ENCODE results near the gene ANKRD31.

Gene ANKRD31

DNA sequence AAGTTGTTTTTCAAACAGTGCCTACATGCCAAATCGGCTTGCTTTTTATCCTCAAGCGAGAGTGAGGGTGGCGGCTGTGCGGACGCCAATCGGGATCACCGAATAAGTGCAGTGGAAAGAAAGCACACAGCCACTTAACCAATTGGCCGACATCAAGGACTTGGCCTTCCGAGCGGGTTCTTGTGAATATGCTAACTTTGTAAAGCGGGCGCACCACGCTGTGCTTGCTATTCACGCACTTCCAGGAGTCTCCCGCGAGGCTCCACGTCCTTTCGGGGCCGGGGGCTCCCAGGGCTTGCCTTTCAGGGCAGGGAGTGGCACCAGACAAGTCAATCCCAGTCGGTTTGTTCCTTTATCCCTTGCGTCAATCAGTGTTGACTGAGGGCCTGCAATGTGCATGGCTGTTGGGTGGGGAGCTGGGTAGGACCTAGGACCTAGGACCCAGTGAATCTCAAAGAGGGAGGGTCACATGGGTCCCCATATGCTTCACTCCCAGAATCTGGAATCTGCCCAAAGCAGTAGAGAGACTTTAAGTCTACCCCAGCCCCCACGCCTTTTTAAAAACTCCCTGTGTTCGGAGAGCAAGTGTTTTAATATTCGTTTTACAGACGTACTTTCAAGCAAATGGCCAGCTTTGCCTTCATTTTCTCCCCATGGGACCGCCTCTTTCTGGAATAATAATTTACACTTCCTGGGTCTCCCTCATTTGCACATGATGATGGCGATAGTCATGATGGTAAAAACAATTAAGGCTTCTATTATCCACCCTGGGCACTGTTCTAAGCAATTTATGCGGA lies 182.3 kb downstream of the ANKRD31 start:
- DNase-seq: no peak

DNA sequence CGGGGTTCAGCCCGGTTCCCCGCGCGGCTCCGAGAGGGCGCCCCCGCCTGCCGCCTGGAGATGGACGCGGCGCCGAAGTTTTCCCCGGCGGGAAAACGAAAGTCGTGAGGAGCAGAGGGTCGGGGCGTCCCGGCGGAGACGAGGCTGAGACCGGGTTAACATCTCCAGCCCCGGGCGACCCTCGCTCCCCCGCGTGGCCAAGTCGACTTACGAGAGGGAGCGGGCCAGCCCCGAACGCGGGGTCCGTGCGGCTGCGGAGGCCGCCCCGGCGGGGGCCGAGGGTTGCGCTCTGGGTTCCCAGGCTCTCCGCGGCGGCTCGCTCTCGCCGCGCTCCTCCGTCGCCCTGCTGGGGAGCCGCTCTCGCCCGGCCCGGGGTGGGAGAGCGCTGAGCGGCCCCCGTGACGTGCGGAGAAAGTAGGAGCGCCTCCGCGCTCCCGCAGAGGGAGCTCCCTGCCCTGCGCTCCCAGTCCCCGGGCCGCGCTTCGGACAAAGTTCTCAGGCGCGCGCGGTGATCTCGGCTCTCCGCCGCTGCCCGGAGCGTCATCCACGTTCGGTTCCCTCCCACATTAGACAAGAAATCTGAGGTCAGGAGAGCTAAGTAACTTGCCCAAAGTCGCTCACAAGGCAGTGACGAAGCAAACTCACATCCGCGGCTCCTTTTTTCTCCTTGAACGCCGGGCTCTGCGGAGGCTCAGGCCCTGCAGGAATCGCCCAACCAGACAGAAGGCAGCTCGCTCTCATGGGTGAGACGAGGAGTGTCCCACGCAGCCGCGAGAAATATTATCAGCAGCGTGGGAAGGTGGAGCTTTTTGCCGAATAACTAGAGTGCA lies 183.2 kb downstream of the ANKRD31 start:
- peak; percentile 82 for DNase-seq

DNA sequence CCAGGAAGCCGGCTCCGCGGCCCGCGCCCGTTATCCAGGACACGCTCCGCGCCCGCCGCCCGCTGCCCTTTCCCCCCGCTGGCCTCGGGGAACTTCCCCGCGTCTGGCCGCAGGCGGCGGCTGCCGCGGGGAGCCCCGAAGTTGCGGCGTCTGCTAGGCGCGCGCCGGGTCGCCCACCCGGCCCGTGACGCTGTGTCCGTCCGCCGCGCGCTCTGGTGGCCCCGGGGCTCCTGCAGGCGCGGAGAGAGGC lies 183.7 kb downstream of the ANKRD31 start:
- DNase-seq: no peak

DNA sequence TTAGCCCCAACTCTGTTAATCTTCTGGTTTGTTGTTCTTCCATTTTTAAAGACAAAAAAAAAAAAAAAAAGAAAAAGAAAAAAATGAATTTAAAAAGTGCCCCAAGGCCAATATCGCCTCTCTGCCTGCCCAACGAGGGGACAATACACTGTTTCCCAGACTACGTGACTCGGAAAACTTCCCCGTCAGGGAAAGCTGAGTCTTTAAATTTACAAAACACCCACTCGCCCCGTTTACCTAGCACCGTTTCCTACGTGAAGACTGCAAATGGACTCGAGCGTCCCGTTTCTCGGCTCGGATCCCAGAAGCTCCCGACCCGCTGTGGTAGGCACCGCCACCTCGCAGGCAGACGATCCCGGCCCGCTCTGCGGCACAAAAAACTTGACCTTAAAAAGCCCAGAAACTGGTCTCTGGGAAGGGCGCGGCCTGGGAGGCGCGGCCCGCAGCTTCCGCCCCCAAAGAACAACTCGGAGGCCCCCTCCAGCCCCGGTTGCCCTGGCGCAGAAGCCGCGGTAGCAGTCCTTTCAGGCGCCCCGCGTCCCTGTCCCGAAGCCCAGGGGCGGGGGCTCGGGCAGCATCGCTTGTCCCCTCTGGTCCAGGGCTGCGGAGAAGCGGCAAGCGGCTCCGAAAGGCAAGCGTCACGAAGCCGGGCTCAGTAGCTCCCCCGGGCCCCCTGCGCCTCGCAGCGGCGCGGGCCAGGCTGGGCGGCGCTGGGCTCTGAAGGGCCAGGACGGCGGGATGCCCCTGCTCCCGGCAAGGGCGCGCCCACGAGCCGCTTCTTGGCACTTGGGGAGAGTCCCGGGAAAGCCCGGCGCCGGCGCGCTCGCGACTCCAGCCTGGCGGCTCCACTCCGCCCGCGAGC lies 184.3 kb downstream of the ANKRD31 start, which contains the start of gene GCNT4:
GCNT4 (minus strand) TSS at position 367 of the 862 bp plus-strand sequence. CDS start 22,521 bp downstream, outside the sequence.
- DNase-seq: peak; percentile 80

DNA sequence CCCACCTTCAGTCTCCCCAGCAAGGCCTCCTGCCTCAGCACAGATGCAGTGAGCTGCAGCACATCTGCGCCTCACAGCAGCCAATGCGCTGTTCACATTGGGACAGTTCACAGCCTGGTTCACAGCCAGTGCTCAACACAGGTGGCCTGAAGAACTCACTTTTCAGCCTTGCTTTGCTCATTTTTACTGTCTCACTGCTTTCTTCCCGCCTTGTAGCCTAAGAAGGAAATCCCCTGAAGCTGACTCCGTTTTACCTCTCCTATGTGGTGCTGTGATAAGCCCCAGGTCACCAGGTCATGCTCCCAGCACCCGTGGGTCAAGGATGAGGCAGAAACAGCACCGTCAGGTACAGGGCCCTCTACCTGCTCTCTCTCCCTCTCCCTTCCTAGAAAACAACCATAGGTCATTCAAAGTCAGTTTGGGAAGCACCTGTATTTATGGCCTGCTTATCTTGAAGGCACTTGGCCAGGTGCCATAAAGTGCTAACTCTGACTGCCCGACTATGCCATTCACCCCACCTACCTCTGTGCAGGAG lies 185.4 kb downstream of the ANKRD31 start:
- peak; percentile 70 for DNase-seq

DNA sequence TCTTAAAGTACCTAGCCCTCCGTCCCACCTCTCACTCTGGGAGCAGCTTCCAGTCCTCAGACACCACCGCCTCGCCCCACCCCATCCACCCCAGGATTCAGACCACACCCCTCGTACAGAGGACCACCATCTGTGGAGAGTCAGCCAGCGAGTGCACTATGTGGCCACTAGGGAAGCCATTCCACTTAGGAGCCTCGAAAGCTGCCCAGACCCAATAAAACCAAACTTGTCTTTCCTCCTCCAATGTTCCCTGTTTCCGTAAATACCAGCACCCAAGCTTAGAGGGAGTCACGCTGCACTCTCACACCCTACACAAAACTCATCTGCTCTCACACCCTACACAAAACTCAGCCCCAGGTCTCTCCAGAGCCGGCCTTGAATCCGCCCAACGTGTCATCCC lies 186.3 kb downstream of the ANKRD31 start:
- no peak for DNase-seq

DNA sequence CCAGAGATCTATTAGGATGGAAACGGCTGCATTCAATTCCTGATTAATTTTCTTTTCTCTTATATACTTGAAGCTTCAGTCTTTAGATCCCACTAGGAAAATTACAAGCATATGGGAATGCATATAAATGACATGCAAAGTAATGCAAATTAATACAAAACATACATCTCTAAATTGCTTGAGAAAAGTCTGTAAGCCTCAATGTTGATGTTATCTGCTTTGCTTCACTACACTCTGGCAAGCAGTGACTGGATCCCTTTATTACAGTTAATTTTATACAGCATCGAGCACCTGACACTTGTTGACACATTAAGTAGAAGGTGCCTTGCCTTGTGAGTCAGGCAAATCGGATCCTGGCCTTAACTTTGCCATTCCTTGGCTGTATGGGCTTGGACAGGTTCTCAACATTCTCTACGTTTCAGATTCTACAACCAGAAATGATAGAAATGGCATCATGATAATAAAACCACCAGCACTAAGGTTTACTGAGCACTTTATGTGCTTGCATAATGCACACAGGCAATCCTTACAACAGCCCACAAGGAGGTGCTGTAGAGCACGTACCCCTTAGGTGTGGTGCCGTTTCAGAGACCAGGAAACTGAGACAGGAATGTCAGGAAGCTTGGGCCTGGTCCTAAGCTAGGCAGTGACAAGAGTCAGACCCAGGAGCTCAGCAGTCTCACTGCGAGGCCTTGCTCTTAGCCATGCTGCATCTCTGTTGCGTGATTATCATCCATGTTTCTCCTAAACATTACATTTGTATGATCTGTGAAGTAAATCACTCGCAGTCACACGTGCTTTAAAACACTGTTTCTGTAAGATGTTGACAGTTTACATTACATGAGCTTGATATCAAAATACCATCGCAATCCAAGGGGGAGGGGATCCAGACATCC lies 187.0 kb downstream of the ANKRD31 start:
- DNase-seq: peak; percentile 86

DNA sequence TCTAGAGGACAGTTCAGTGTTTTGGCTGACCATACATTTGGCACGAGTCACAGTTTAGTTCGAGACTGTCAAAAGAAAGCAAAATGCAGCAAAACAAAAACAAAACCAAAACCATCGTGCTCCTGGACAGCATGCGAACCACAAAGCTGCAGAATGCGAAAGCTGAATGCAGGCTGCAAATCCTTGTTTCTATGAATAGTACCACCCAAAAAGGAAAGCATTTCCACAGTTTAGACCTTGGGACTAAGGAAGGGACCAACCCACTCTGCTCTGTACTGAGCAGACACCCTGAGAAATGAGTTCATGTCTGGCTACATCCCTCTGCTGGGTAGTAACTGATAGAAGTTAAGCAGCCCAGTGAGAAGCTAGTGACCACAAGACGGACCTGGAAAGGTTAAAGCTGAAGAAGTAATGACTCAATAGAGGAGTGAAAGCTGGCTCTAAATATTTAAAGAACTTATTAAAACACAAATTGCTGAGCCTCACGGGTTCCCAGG lies 188.2 kb downstream of the ANKRD31 start:
- DNase-seq: no peak

DNA sequence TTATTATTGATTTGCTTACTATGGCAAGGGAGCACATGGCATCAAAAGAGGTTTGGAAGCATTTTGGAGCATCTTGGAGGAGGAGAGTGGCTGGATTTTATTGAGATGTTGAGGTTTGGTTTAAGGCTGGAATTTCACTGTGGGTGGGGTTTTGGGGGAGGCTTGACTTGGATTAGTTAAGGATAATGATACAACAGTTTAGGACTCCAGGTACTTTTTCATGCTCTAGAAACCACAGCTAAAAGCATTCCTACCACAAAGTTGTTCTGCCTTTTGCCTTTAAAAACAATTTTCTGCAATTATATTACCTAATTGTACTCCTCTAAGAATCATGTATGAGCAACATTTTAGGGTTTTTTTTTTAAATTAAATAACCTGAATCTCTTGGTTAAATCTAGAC lies 189.3 kb downstream of the ANKRD31 start:
- no peak for DNase-seq

DNA sequence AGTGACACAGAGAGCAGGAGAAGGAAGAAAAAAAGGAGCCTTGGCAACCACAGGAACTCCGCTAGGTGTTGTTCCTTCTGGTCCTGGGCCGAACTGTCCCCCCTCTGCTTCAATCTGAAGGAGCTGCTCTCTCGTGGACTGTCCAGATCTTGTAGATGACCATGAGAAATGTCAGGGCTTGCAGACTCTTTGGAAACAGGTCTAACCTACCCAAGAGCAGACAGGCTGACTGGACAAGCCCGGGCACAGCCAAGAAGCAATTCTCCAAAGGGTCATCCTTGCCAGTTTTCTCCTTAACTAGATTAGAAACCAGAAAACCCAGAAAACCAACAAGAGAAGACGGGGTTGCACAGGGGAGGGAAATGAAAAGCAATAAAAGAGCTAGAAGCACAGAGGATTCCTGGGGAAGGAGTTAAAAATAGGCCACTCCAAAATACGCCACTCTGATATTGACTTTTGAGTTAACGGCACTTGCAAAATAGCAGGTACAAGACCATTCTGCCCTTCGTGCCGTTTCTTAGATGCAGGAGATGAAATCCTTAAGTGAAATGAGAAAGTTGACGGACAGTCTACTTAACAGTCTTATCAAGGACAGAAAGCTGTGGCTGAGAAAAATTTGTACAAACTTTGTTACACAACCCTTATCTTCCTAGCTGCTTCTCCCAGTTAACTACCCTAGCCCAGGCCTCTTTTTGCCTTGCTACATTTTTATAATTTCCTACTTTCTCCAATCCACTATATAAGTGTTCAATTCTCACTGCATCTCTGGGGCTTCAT lies 190.1 kb downstream of the ANKRD31 start:
- no peak for DNase-seq

DNA sequence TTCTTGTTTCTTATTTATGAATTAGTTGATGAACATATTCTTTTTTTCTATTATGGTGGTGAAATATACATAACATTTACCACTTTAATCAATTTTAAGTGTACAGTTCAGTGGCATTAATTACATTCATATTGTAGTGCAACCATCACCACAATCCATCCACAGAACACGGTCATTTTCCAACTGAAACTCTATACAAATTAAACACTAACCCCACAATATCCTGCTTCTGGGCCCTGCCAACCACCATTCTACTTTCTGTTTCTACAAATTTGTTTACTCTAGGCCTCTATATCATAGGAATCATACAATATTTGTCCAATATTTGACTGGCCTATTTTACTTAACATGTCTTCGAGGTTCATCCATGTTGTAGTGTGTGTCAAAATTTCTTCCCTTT lies 191.6 kb downstream of the ANKRD31 start:
- no peak for DNase-seq

DNA sequence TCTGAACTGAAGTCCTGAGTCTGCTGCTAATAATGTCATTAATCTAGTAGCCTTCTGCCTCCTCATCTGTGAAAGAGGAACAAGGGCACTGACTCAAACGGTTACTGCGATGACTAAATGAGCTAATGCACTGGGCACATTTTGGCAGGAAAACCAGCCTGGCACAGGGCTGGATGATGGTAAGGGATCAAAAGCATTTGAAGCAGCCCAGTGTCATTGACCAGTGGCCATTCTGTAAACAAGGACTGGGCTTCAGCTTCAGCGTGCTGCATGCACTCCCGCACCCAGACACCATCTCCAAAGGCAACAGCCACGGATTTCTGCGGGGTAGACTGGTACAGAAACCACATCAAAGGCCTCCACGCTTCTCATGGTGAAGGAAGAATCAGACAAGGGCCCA lies 192.3 kb downstream of the ANKRD31 start:
- no peak for DNase-seq

DNA sequence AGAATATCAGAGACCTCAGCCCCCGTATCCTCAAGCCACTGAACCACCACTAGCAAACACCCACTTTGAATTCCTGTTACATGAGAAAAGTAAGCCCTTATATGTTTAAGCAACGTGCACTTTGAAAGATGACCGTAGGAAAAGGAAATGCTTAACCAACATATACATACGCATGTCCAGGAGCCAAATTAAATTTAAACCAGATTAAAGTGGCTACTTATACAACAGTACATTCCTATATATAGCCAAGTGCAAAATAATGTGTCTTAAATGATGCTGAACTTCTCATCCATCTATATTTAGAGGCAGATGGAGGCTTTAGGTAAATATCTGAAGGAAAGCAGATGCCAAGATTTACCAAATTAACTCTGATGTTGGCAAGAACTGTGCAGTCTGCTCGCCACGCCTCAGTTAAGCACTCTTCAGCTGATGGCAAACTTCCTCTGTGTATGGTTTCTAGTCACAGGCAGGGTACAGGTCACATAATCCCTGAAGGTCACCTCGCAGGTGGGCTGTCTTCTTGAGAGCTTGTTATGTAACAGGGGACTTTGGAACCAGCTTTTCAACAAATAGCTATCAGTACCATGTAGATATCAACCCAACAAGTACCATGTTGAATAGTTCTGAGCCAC lies 192.9 kb downstream of the ANKRD31 start:
- no peak for DNase-seq

DNA sequence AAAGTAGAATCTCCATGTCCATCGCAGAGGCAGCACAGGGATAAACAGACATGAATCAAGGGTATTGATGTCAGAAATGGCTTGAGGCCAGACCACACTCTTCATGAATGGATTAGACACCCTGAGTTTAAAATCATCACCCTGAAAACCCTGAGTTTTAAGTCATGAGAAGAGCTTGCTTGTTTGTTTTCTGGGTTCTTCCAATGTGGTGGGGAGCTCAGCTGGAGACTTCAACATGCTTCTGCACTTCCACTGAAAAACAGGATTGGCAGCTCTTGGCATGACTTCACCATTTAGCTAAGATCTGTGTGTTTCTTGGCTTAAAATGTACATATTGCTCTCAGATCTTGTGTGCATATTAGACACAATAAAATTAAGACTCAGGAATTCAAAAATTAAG lies 194.2 kb downstream of the ANKRD31 start:
- DNase-seq: no peak

DNA sequence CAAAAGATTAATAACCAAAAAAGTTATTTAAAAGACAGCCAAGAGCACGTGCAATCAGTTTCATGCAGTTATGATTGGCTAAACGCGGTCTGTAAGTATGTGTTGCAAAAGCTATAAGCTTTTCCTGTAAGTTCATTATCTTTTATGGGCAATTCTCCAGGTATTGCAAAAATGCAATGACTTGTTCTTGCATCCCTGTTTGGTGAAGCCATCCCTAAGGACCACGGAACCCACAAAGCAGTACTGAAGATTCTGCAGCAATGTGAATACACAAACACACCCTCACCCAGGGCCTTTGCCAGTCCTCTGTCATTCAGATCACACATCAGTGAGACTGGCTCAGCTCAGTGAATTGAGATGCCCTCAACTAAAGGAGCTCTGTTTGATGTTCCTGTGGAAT lies 195.7 kb downstream of the ANKRD31 start:
- no peak for DNase-seq

DNA sequence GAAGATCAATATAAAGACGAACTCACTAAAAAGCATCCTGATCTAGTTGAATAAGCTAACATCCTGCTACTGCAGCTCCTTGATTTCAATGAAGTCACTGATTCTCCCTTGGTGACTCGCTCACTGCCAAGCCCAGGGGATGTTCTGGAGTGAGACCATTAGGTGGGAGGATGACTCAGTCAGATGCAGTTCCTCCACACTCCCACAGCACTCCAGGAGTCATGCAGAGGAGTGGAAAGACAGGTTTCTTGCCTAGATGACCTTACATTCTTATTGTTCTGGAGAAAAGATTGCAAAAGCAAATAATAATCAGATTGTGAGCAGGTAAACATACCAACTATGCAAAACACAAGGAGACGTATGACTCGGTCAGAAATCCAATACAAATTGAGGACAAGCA lies 199.6 kb downstream of the ANKRD31 start:
- DNase-seq: peak; percentile 68

DNA sequence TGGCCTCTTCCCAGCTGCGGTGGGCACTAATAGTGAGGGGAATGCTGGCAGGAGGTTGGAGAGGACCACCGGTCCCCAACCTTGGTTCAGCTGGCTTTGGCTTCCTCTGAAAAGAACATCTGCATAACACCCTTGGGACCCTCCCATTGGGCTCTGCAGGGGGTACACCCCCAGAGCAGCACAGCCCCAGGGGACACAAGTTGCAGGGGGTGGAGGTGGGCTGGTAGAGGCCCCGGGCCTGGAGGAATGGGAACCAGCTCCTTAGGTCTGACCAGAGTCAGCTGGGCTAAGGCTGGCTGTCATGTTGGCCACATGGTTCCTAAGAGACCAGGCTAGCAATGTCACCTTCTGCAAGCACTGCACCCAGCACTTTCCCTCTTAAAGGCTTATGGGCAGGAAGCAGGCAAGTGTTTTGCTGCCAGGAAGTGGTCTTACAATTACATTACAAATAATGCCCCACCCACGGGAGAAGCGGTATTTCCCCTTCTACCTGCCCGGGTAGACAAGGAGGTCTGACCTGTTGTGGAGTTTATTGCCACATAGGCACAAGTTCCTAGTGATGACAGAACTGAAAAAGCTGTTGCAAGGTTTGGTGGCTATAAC lies 202.4 kb downstream of the ANKRD31 start:
- no peak for DNase-seq

DNA sequence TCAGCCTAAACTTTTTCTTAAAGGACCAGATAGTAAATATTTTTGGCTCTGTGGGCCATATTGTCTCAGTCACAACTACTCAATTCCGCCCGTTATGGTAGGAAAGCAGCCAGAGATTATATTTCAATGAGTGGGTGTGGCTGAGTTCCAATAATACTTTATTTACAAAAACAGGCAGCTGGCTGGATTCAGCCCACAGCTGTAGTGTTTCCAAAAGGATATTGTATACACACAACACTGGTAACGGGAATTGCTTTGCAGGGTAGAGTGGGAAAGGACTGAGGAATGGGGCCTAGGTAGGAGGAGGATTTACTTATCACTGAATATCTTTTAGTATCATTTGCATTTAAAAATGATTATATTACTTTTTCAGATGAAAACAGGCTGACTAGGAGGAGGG lies 205.3 kb downstream of the ANKRD31 start:
- DNase-seq: no peak

DNA sequence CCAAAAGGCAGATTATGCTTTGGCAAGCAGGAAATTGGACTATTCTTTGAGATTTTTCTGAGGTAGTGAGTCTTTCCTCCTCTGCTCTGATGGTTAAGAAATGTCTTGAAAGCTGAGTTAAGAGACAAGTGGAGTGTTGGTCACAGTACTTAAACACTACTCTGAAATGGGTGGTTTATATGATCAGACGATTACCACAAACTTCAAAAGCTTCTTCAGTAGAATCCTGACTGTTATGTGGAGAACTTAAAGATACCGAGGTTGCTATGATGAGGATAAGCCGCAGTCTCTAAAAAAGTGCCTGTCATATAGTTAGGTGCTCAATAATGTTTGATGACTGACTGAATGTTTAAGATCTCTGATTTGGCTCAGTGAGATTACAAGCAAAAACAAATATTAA lies 208.6 kb downstream of the ANKRD31 start:
- no peak for DNase-seq

Data from activated effector memory CD4-positive, alpha-beta T cell treated with anti-CD3 and anti-CD28 coated beads, Interleukin-2, amount 50 U/mL, for 16 hours (primary cell).